ENCODE results near the gene TTLL11.
A peak's percentile ranks its signal among the peaks of the same experiment; 100 is the strongest.
"Not testable (repeated sequence)": the region's sequence is repeated elsewhere in the genome, so short reads cannot be mapped to it uniquely, and the experiment has no call there.

Gene TTLL11

GRCh38 chr9:121997791-121998190 lies 95.3 kb downstream of the TTLL11 start:
- DNase-seq = no peak

GRCh38 chr9:121996783-121997182 lies 96.3 kb downstream of the TTLL11 start:
- no peak for DNase-seq

GRCh38 chr9:121995997-121996396 lies 97.1 kb downstream of the TTLL11 start:
- DNase-seq = no peak

GRCh38 chr9:121992571-121993212 lies 100.4 kb downstream of the TTLL11 start:
- DNase-seq = peak; percentile 72

- no peak for DNase-seq
Observed at GRCh38 chr9:121991307-121991661, 101.8 kb downstream of the TTLL11 start.

- peak; percentile 9 for DNase-seq
Observed at GRCh38 chr9:121990600-121991306, 102.4 kb downstream of the TTLL11 start.

GRCh38 chr9:121989010-121989409 lies 104.1 kb downstream of the TTLL11 start:
- DNase-seq = no peak

GRCh38 chr9:121987314-121987713 lies 105.8 kb downstream of the TTLL11 start:
- DNase-seq = no peak

- DNase-seq = no peak
Observed at GRCh38 chr9:121985792-121986494, 107.2 kb downstream of the TTLL11 start.

GRCh38 chr9:121984726-121985402 lies 108.2 kb downstream of the TTLL11 start:
- DNase-seq = no peak

GRCh38 chr9:121983736-121984135 lies 109.4 kb downstream of the TTLL11 start:
- no peak for DNase-seq

- no peak for DNase-seq
Observed at GRCh38 chr9:121981118-121981883, 111.8 kb downstream of the TTLL11 start.

- DNase-seq = not testable (repeated sequence)
Observed at GRCh38 chr9:121980665-121981064, 112.4 kb downstream of the TTLL11 start.

- DNase-seq = no peak
Observed at GRCh38 chr9:121979736-121980135, 113.4 kb downstream of the TTLL11 start.

- no peak for DNase-seq
Observed at GRCh38 chr9:121976751-121977150, 116.4 kb downstream of the TTLL11 start.

- no peak for DNase-seq
Observed at GRCh38 chr9:121975801-121976277, 117.3 kb downstream of the TTLL11 start.

GRCh38 chr9:121974421-121974820 lies 118.7 kb downstream of the TTLL11 start:
- no peak for DNase-seq

GRCh38 chr9:121972501-121972981 lies 120.6 kb downstream of the TTLL11 start:
- peak; percentile 42 for DNase-seq

- DNase-seq = no peak
Observed at GRCh38 chr9:121968056-121968455, 125.1 kb downstream of the TTLL11 start.

GRCh38 chr9:121966706-121967105 lies 126.4 kb downstream of the TTLL11 start:
- DNase-seq = no peak

GRCh38 chr9:121963528-121963995 lies 129.5 kb downstream of the TTLL11 start:
- DNase-seq = no peak

GRCh38 chr9:121962421-121962820 lies 130.7 kb downstream of the TTLL11 start:
- DNase-seq = no peak
